Trophoblast cell (in vitro differentiated cells and primary cell): ENCODE results near the gene DNAJC6.

ENCODE experiments used
- DNase-seq, 2 donors: peaks; one replicate each; pipeline ENCODE4 v3.0.0-alpha.2; 2016
- H2AFZ ChIP-seq: 2 replicates; pipeline ENCODE4 v1.6.1; 2013; ENCODE audit warnings: low read length, moderate library complexity, mild to moderate bottlenecking; ENCODE audit not compliant: insufficient read depth, poor library complexity
- H2AK5ac ChIP-seq: 2 replicates; pipeline ENCODE4 v1.6.1; 2013; ENCODE audit warnings: mild to moderate bottlenecking, low read length
- H2BK120ac ChIP-seq: 2 replicates; pipeline ENCODE4 v1.6.1; 2013; ENCODE audit warnings: low read length, mild to moderate bottlenecking, moderate library complexity; ENCODE audit not compliant: insufficient read depth, poor library complexity
- H2BK12ac ChIP-seq: 2 replicates; pipeline ENCODE4 v1.6.1; 2013; ENCODE audit warnings: mild to moderate bottlenecking, low read length, moderate library complexity
- H2BK5ac ChIP-seq: 2 replicates; pipeline ENCODE4 v1.6.1; 2013; ENCODE audit warnings: low read length, low read depth, moderate library complexity, mild to moderate bottlenecking; ENCODE audit not compliant: poor library complexity
- H3K14ac ChIP-seq: 2 replicates; pipeline ENCODE4 v1.6.1; 2013; ENCODE audit warnings: mild to moderate bottlenecking, low read length
- H3K18ac ChIP-seq: 2 replicates; pipeline ENCODE4 v1.6.1; 2013; ENCODE audit warnings: mild to moderate bottlenecking, low read length
- H3K23ac ChIP-seq: 2 replicates; pipeline ENCODE4 v1.6.1; 2013; ENCODE audit warnings: low read length
- H3K27ac ChIP-seq: 2 replicates; pipeline ENCODE4 v1.5.1; 2013; ENCODE audit warnings: low read depth, mild to moderate bottlenecking, inconsistent platforms, low read length, moderate library complexity
- H3K27me3 ChIP-seq: 2 replicates; pipeline ENCODE4 v1.6.1; 2013; ENCODE audit warnings: inconsistent platforms, mild to moderate bottlenecking, low read length, moderate library complexity; ENCODE audit not compliant: insufficient read depth
- H3K36me3 ChIP-seq, 2 experiments: 1 replicate in 1 of 2; 2 replicates in 1 of 2; pipeline ENCODE4 v1.6.1; 2013; ENCODE audit warnings: low read length in 2 of 2, mild to moderate bottlenecking in 2 of 2, moderate library complexity in 1 of 2; ENCODE audit not compliant: insufficient read depth in 2 of 2, control insufficient read depth in 1 of 2
- H3K4ac ChIP-seq: 2 replicates; pipeline ENCODE4 v1.6.1; 2013; ENCODE audit warnings: low read depth, mild to moderate bottlenecking, low read length, moderate library complexity
- H3K4me1 ChIP-seq, 2 experiments: 1 replicate in 1 of 2; 2 replicates in 1 of 2; pipeline ENCODE4 v1.6.1; 2013; ENCODE audit warnings: low read length in 2 of 2, mild to moderate bottlenecking in 2 of 2, moderate library complexity in 1 of 2; ENCODE audit not compliant: insufficient read depth in 2 of 2, control insufficient read depth in 1 of 2
- H3K4me2 ChIP-seq: 2 replicates; pipeline ENCODE4 v1.6.1; 2013; ENCODE audit warnings: inconsistent platforms, mild to moderate bottlenecking, low read length, moderate library complexity
- H3K4me3 ChIP-seq: 2 replicates; pipeline ENCODE4 v1.5.1; 2013; ENCODE audit warnings: mild to moderate bottlenecking, low read depth, low read length, inconsistent platforms
- H3K79me1 ChIP-seq: one replicate; pipeline ENCODE4 v1.6.1; 2013; ENCODE audit warnings: low read length
- H3K79me2 ChIP-seq: 2 replicates; pipeline ENCODE4 v1.6.1; 2013; ENCODE audit warnings: low read length, mild to moderate bottlenecking; ENCODE audit not compliant: control insufficient read depth, insufficient read depth, poor library complexity
- H3K9ac ChIP-seq: 2 replicates; pipeline ENCODE4 v1.6.1; 2013; ENCODE audit warnings: mild to moderate bottlenecking, low read length
- H3K9me3 ChIP-seq: 2 replicates; pipeline ENCODE4 v1.6.1; 2013; ENCODE audit warnings: low read depth, mild to moderate bottlenecking, control low read depth, inconsistent platforms, low read length; ENCODE audit not compliant: insufficient read depth
- H4K12ac ChIP-seq: 2 replicates; pipeline ENCODE4 v1.6.1; 2013; ENCODE audit warnings: low read depth, mild to moderate bottlenecking, low read length, moderate library complexity
- H4K8ac ChIP-seq: 2 replicates; pipeline ENCODE4 v1.6.1; 2013; ENCODE audit warnings: low read depth, mild to moderate bottlenecking, low read length, moderate library complexity
- H4K91ac ChIP-seq: one replicate; pipeline ENCODE4 v1.6.1; 2013; ENCODE audit warnings: low read depth, mild to moderate bottlenecking, low read length, moderate library complexity
- WGBS: extraction: QIAGEN DNeasy Blood & Tissue Kit; methylation state at CpG from one replicate; pipeline ENCODE4 v1.1.7; 2013; ENCODE audit warnings: missing lambda C conversion rate; ENCODE audit not compliant: insufficient read length, insufficient coverage; ENCODE audit errors: extremely low coverage; 5-methylcytosine and 5-hydroxymethylcytosine counted together

The DNAJC6 gene

GRCh38 chr1:65414538-65414937, 105.2 kb downstream of the DNAJC6 start:
- no peak overlapping the region for H4K8ac ChIP-seq
- peak in 1 of 2 donors; percentile 64 for DNase-seq
- no peak overlapping the region for H3K9ac ChIP-seq
- H4K91ac ChIP-seq, result no peak overlapping the region
- no peak overlapping the region for H2BK5ac ChIP-seq
- peaks cover 2 to 4% of the 10 kb centered on the region in 2 experiments for H3K36me3 ChIP-seq
- H3K23ac ChIP-seq, result no peak overlapping the region
- H3K79me1 ChIP-seq, result peaks cover 11% of the 10 kb centered on the region
- H2AK5ac ChIP-seq, result no peak overlapping the region
- H3K79me2 ChIP-seq, result no peaks in the 10 kb centered on the region
- H3K14ac ChIP-seq, result no peak overlapping the region
- H3K4me1 ChIP-seq, result peaks cover 2 to 16% of the 10 kb centered on the region in 2 experiments
- no peak overlapping the region for H2BK120ac ChIP-seq
- WGBS, result no CpG with 5 or more reads among the region's 4 CpGs
- H3K27me3 ChIP-seq, result no peaks in the 10 kb centered on the region
- no peak overlapping the region for H3K18ac ChIP-seq
- no peak overlapping the region for H4K12ac ChIP-seq
- no peak overlapping the region for H3K27ac ChIP-seq
- H3K4me2 ChIP-seq, result no peak overlapping the region
- H2AFZ ChIP-seq, result no peak overlapping the region
- H3K4ac ChIP-seq, result no peak overlapping the region
- no peak overlapping the region for H3K4me3 ChIP-seq
- no peak overlapping the region for H2BK12ac ChIP-seq
- H3K9me3 ChIP-seq, result no peaks in the 10 kb centered on the region

- H4K12ac ChIP-seq, result no peak overlapping the region
- H3K9ac ChIP-seq, result no peak overlapping the region
- H2BK120ac ChIP-seq, result no peak overlapping the region
- DNase-seq, result no peak
- H2BK12ac ChIP-seq, result no peak overlapping the region
- H3K4me1 ChIP-seq, result peaks cover 2 to 16% of the 10 kb centered on the region in 2 experiments
- H3K27ac ChIP-seq, result no peak overlapping the region
- H2AFZ ChIP-seq, result no peak overlapping the region
- no peaks in the 10 kb centered on the region for H3K27me3 ChIP-seq
- H3K9me3 ChIP-seq, result no peaks in the 10 kb centered on the region
- H2AK5ac ChIP-seq, result no peak overlapping the region
- no peak overlapping the region for H3K18ac ChIP-seq
- H3K4me2 ChIP-seq, result no peak overlapping the region
- H3K36me3 ChIP-seq, result peaks cover 0 to 2% of the 10 kb centered on the region in 2 experiments
- peaks cover 8% of the 10 kb centered on the region for H3K79me2 ChIP-seq
- H2BK5ac ChIP-seq, result no peak overlapping the region
- H4K91ac ChIP-seq, result no peak overlapping the region
- no peak overlapping the region for H3K14ac ChIP-seq
- H3K4ac ChIP-seq, result no peak overlapping the region
- WGBS, result no CpG with 5 or more reads among the region's 1 CpG
- no peak overlapping the region for H3K4me3 ChIP-seq
- peaks cover 23% of the 10 kb centered on the region for H3K79me1 ChIP-seq
- no peak overlapping the region for H4K8ac ChIP-seq
- H3K23ac ChIP-seq, result no peak overlapping the region
These were observed 107.4 kb downstream of the DNAJC6 start for GRCh38 chr1:65416767-65417166.

DNA sequence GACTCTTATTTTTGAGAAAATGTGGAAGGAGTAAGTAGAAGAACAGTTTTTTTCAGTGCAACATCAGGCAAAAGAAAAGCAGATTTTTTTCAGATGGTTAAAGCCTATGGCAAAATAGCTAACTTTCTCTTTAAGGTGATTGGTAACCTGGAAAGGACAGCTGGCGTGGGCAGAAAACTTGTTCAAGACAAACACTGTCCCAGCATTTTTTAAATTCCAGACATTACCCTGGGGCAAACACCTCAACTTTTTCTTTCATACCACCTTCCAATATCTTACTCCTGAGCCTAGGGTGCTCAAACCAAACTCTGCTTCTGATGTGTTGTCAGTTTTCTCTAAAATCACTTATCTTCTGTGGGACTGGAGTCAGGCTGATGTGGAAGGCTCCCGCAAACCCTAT, 108.4 kb downstream of the DNAJC6 start:
- no peak overlapping the region for H3K23ac ChIP-seq
- H3K79me1 ChIP-seq, result peaks cover 23% of the 10 kb centered on the region
- H3K36me3 ChIP-seq, result peaks cover 3 to 5% of the 10 kb centered on the region in 2 experiments
- H2AFZ ChIP-seq, result no peak overlapping the region
- H2BK120ac ChIP-seq, result peak overlapping the region; percentile 56
- no peak overlapping the region for H2BK12ac ChIP-seq
- H3K18ac ChIP-seq, result no peak overlapping the region
- H3K27ac ChIP-seq, result peak overlapping the region; percentile 89
- peaks cover 9 to 20% of the 10 kb centered on the region in 2 experiments for H3K4me1 ChIP-seq
- DNase-seq, result peak; percentile 30 to 76
- H4K91ac ChIP-seq, result peak overlapping the region; percentile 75
- no peak overlapping the region for H3K4ac ChIP-seq
- no peak overlapping the region for H2AK5ac ChIP-seq
- H3K27me3 ChIP-seq, result no peaks in the 10 kb centered on the region
- peak overlapping the region; percentile 20 for H3K14ac ChIP-seq
- peaks cover 14% of the 10 kb centered on the region for H3K79me2 ChIP-seq
- H4K8ac ChIP-seq, result peak overlapping the region; percentile 0
- no peak overlapping the region for H4K12ac ChIP-seq
- WGBS, result no CpG with 5 or more reads among the region's 2 CpGs
- no peak overlapping the region for H3K9ac ChIP-seq
- no peaks in the 10 kb centered on the region for H3K9me3 ChIP-seq
- H2BK5ac ChIP-seq, result peak overlapping the region; percentile 23
- H3K4me2 ChIP-seq, result peak overlapping the region; percentile 22
- no peak overlapping the region for H3K4me3 ChIP-seq

GRCh38 chr1:65418522-65419185, 109.3 kb downstream of the DNAJC6 start:
- Histone ChIP-seq H3K27ac (peak overlapping the region; percentile 89), H4K91ac (peak overlapping the region; percentile 47), H3K79me2 (peaks cover 18% of the 10 kb centered on the region), H3K27me3 (no peaks in the 10 kb centered on the region), H3K23ac (no peak overlapping the region), H3K4me3 (no peak overlapping the region), H2BK120ac (peak overlapping the region; percentile 31), H2BK12ac (no peak overlapping the region), H4K8ac (no peak overlapping the region), H4K12ac (no peak overlapping the region), H3K9ac (no peak overlapping the region), H2AK5ac (no peak overlapping the region), H3K4me1 (peaks cover 12 to 21% of the 10 kb centered on the region in 2 experiments), H3K18ac (no peak overlapping the region), H3K36me3 (peaks cover 3% of the 10 kb centered on the region in 2 experiments), H2AFZ (no peak overlapping the region), H3K4me2 (no peak overlapping the region), H3K9me3 (no peaks in the 10 kb centered on the region), H2BK5ac (no peak overlapping the region), H3K14ac (no peak overlapping the region), H3K79me1 (peaks cover 23% of the 10 kb centered on the region), H3K4ac (no peak overlapping the region)
- WGBS, result no CpG with 5 or more reads among the region's 4 CpGs
- DNase-seq, result no peak
